HG03025 (cell line): ENCODE results near the gene SHMT2.

Experiments
- ATAC-seq: cut with Tn5 transposase; IDR thresholded peaks from one replicate; pipeline ENCODE4 v1.9.1; 2021; ENCODE audit warnings: mild to moderate bottlenecking, moderate library complexity; ENCODE audit not compliant: unreplicated experiment, low FRiP score

Gene SHMT2

GRCh38 chr12:57224973-57225679, 4.4 kb upstream of the SHMT2 start:
- no peak for ATAC-seq

- ATAC-seq, result no peak
These were observed 3.8 kb upstream of the SHMT2 start for GRCh38 chr12:57225680-57226210.

- no peak for ATAC-seq
These were observed 2.8 kb upstream of the SHMT2 start for GRCh38 chr12:57226588-57227314.

- ATAC-seq, result no peak
These were observed 2.0 kb upstream of the SHMT2 start for GRCh38 chr12:57227315-57228115.

GRCh38 chr12:57229046-57229633, 371 bp upstream of the SHMT2 start:
- no peak for ATAC-seq

GRCh38 chr12:57230381-57231155, 1.1 kb downstream of the SHMT2 start:
- no peak for ATAC-seq

- ATAC-seq, result no peak
These were observed 1.9 kb downstream of the SHMT2 start for GRCh38 chr12:57231276-57232021.

- ATAC-seq, result no peak
These were observed 2.7 kb downstream of the SHMT2 start for GRCh38 chr12:57232156-57232756.

- no peak for ATAC-seq
These were observed 4.1 kb downstream of the SHMT2 start for GRCh38 chr12:57233357-57234232.

GRCh38 chr12:57234233-57234570, 4.7 kb downstream of the SHMT2 start:
- no peak for ATAC-seq

GRCh38 chr12:57234571-57235016, 5.1 kb downstream of the SHMT2 start:
- no peak for ATAC-seq

GRCh38 chr12:57235017-57235727, 5.7 kb downstream of the SHMT2 start:
- no peak for ATAC-seq

- ATAC-seq, result no peak
These were observed 6.2 kb downstream of the SHMT2 start for GRCh38 chr12:57235728-57236131.

- no peak for ATAC-seq
These were observed 6.9 kb downstream of the SHMT2 start for GRCh38 chr12:57236201-57236924.

GRCh38 chr12:57236925-57237595, 7.5 kb downstream of the SHMT2 start:
- no peak for ATAC-seq

GRCh38 chr12:57237596-57237931, 8.1 kb downstream of the SHMT2 start:
- no peak for ATAC-seq
